H1 (cell line): Measurements from ENCODE around the gene KATNAL2. TPM values are rescaled to one million over a fixed set of nuclear protein-coding genes. Genes with fewer than 3 reads are reported as not detected.
"Not testable (repeated sequence)": the region's sequence is repeated elsewhere in the genome, so short reads cannot be mapped to it uniquely, and the experiment has no call there.

Source experiments
- CTCF ChIA-PET: fragments of 300-600 bp; sonication (Branson Sonifier 250); formaldehyde crosslinking; loops from one replicate; lab custom pipeline; 2021; ENCODE audit not compliant: partially characterized antibody; lab: Charles Lee
- POLR2A ChIA-PET: fragments of 300-600 bp; sonication (Branson Sonifier 250); formaldehyde crosslinking; loops from one replicate; lab custom pipeline; 2021; ENCODE audit warnings: inconsistent platforms; ENCODE audit not compliant: partially characterized antibody; lab: Charles Lee
- DNase-seq, 2 experiments: peaks; one replicate each; pipeline versions ENCODE4 v3.0.0 to v3.0.0-alpha.2; 2010 to 2022; ENCODE audit warnings: low spot score in 2 of 2, low read depth in 1 of 2, mixed read lengths in 1 of 2
- FAIRE-seq: peaks from 2 replicates; lab custom pipeline; 2011; peaks lifted over from hg19 to GRCh38; lab: Jason Lieb, UNC
- H2AFZ ChIP-seq: 2 replicates; pipeline ENCODE4 v1.8.1; 2012; ENCODE audit warnings: low read length, inconsistent platforms
- H2AK5ac ChIP-seq: 2 replicates; pipeline ENCODE4 v1.6.1; 2013; ENCODE audit warnings: low read depth, low read length
- H2BK120ac ChIP-seq: replicated peaks from 2 replicates; pipeline ENCODE3; 2013; ENCODE audit warnings: low read depth, low read length, inconsistent platforms
- H2BK12ac ChIP-seq: 2 replicates; pipeline ENCODE4 v1.6.1; 2013; ENCODE audit warnings: low read depth, low read length
- H2BK15ac ChIP-seq: 2 replicates; pipeline ENCODE4 v1.6.1; 2013; ENCODE audit warnings: low read length
- H2BK20ac ChIP-seq: 2 replicates; pipeline ENCODE4 v1.6.1; 2013; ENCODE audit warnings: low read length
- H2BK5ac ChIP-seq: 2 replicates; pipeline ENCODE4 v1.6.1; 2013; ENCODE audit warnings: low read depth, low read length
- H3K14ac ChIP-seq: 2 replicates; pipeline ENCODE4 v1.6.1; 2013; ENCODE audit warnings: inconsistent platforms; ENCODE audit not compliant: insufficient read length
- H3K18ac ChIP-seq: 2 replicates; pipeline ENCODE4 v1.6.1; 2013; ENCODE audit warnings: low read length; ENCODE audit errors: extremely low read depth
- H3K23ac ChIP-seq: 2 replicates; pipeline ENCODE4 v1.6.1; 2013; ENCODE audit warnings: inconsistent platforms; ENCODE audit not compliant: insufficient read length
- H3K23me2 ChIP-seq: 2 replicates; pipeline ENCODE4 v1.6.1; 2013; ENCODE audit warnings: low read depth, low read length
- H3K27ac ChIP-seq: 2 replicates; pipeline ENCODE4 v1.6.1; 2011; ENCODE audit warnings: low read depth, low read length, inconsistent platforms
- H3K27me3 ChIP-seq, 4 experiments: replicated peaks in 1 of 4; 1 replicate in 1 of 4; 2 replicates in 3 of 4; pipeline versions ENCODE4 v1.6.1 to v1.8.1; 2011 to 2013; ENCODE audit warnings: low read length in 3 of 4, mild to moderate bottlenecking in 3 of 4, inconsistent platforms in 2 of 4, mixed read lengths in 2 of 4, moderate library complexity in 1 of 4; ENCODE audit not compliant: control insufficient read depth in 3 of 4, insufficient read depth in 3 of 4; ENCODE audit errors: extremely low read depth in 1 of 4
- H3K36me3 ChIP-seq, 4 experiments: 2 replicates each; pipeline versions ENCODE4 v1.6.1 to v1.8.1; 2011 to 2013; ENCODE audit warnings: mild to moderate bottlenecking in 4 of 4, low read length in 3 of 4, moderate library complexity in 2 of 4, control low read depth in 1 of 4, inconsistent platforms in 1 of 4; ENCODE audit not compliant: insufficient read depth in 4 of 4, control insufficient read depth in 2 of 4
- H3K4ac ChIP-seq: replicated peaks from 2 replicates; pipeline ENCODE3; 2013; ENCODE audit warnings: low read length, low read depth, mixed read lengths, inconsistent platforms; ENCODE audit not compliant: insufficient read length
- H3K4me1 ChIP-seq, 4 experiments: replicated peaks in 1 of 4; 1 replicate in 1 of 4; 2 replicates in 3 of 4; pipeline versions ENCODE4 v1.6.1 to v1.8.1; 2011 to 2013; ENCODE audit warnings: low read length in 3 of 4, inconsistent platforms in 2 of 4, mixed read lengths in 1 of 4; ENCODE audit not compliant: insufficient read depth in 4 of 4, control insufficient read depth in 3 of 4
- H3K4me2 ChIP-seq, 2 experiments: 2 replicates each; pipeline versions ENCODE4 v1.6.1 to v1.8.1; 2011 to 2013; ENCODE audit warnings: low read depth in 2 of 2, low read length in 2 of 2, control low read depth in 1 of 2, inconsistent platforms in 1 of 2, mild to moderate bottlenecking in 1 of 2; ENCODE audit not compliant: insufficient read depth in 1 of 2
- H3K4me3 ChIP-seq, 4 experiments: fragments of 200-600, 300-600 bp in 1 of 4; sonication (generic), shearing (Covaris generic), sonication (Bioruptor Twin) in 1 of 4; 2 replicates each; pipeline versions ENCODE4 v1.5.1 to v1.8.1; 2011 to 2016; ENCODE audit warnings: low read length in 4 of 4, low read depth in 3 of 4, control low read depth in 2 of 4, inconsistent platforms in 2 of 4, mild to moderate bottlenecking in 2 of 4, mixed read lengths in 1 of 4, moderate library complexity in 1 of 4; ENCODE audit not compliant: insufficient read depth in 2 of 4; ENCODE audit errors: extremely low read depth in 1 of 4
- H3K56ac ChIP-seq: replicated peaks from 2 replicates; pipeline ENCODE3; 2013; ENCODE audit warnings: low read depth, mild to moderate bottlenecking, mixed read lengths, low read length, inconsistent platforms; ENCODE audit not compliant: insufficient read length
- H3K79me1 ChIP-seq: 2 replicates; pipeline ENCODE4 v1.6.1; 2013; ENCODE audit warnings: low read depth, low read length, control low read depth
- H3K79me2 ChIP-seq, 2 experiments: 2 replicates each; pipeline versions ENCODE4 v1.6.1 to v1.8.1; 2012 to 2013; ENCODE audit warnings: low read length in 2 of 2, mild to moderate bottlenecking in 2 of 2, inconsistent platforms in 1 of 2; ENCODE audit not compliant: insufficient read depth in 2 of 2, control insufficient read depth in 1 of 2
- H3K9ac ChIP-seq, 4 experiments: replicated peaks in 1 of 4; 1 replicate in 1 of 4; 2 replicates in 3 of 4; pipeline versions ENCODE4 v1.6.1 to v1.8.1; 2011 to 2013; ENCODE audit warnings: low read depth in 3 of 4, low read length in 3 of 4, control low read depth in 2 of 4, mild to moderate bottlenecking in 2 of 4, moderate library complexity in 2 of 4, inconsistent platforms in 1 of 4; ENCODE audit errors: extremely low read depth in 1 of 4
- H3K9me3 ChIP-seq, 2 experiments: 2 replicates each; pipeline versions ENCODE4 v1.6.1 to v1.8.1; 2012 to 2013; ENCODE audit warnings: mild to moderate bottlenecking in 2 of 2, moderate library complexity in 2 of 2, control low read depth in 1 of 2, inconsistent platforms in 1 of 2, low read depth in 1 of 2, low read length in 1 of 2, mixed read lengths in 1 of 2; ENCODE audit not compliant: insufficient read depth in 2 of 2
- H4K20me1 ChIP-seq, 2 experiments: replicated peaks in 1 of 2; 2 replicates each; pipeline versions ENCODE3 to v1.8.1; 2011 to 2013; ENCODE audit warnings: inconsistent platforms in 2 of 2, low read length in 2 of 2, mild to moderate bottlenecking in 1 of 2; ENCODE audit not compliant: insufficient read depth in 2 of 2, control insufficient read depth in 1 of 2
- H4K5ac ChIP-seq: 2 replicates; pipeline ENCODE4 v1.6.1; 2013; ENCODE audit warnings: low read length, low read depth, mixed read lengths, inconsistent platforms; ENCODE audit not compliant: insufficient read length
- H4K8ac ChIP-seq: 2 replicates; pipeline ENCODE4 v1.8.0; 2013; ENCODE audit warnings: mild to moderate bottlenecking, moderate library complexity, low read length, inconsistent platforms; ENCODE audit not compliant: insufficient read depth; ENCODE audit errors: extremely low read depth
- H4K91ac ChIP-seq: replicated peaks from 2 replicates; pipeline ENCODE3; 2013; ENCODE audit warnings: low read length, mixed read lengths, inconsistent platforms; ENCODE audit not compliant: insufficient read length
- WGBS, 2 experiments: shearing (Covaris generic) in 1 of 2; methylation state at CpG; one replicate each; pipeline versions ENCODE4 v1.1.6 to v1.1.7; 2013 to 2015; ENCODE audit warnings: low lambda C conversion rate in 2 of 2, mixed read lengths in 2 of 2, inconsistent platforms in 1 of 2, low coverage in 1 of 2, missing lambda C conversion rate in 1 of 2; ENCODE audit not compliant: insufficient replicate concordance in 2 of 2, insufficient coverage in 1 of 2, insufficient read length in 1 of 2; ENCODE audit errors: extremely low coverage in 1 of 2, missing lambda C conversion rate in 1 of 2; 5-methylcytosine and 5-hydroxymethylcytosine counted together
- polyA plus RNA-seq, 7 experiments: library from polyadenylated mRNA; depleted of rRNA in 3 of 7; stranded (reverse) in 5 of 7; unstranded in 2 of 7; fragments of >200 nt in 5 of 7; fragments of 200-250 nt in 2 of 7; gene quantifications; 1 replicate in 5 of 7; 2 replicates in 1 of 7; 4 replicates in 1 of 7; pipeline versions ENCODE4 v1.2.1 to v1.2.3, GENCODE V29; 2011 to 2013; ENCODE audit warnings: missing spikeins in 2 of 7, mixed read lengths in 2 of 7
- total RNA-seq: library from RNA; stranded (reverse); fragmentation: NEBNext Ultra II Directional; extraction: Animal tissue kit (Norgen Biotek cat#: 25700); gene quantifications from 2 replicates; pipeline ENCODE4 v1.2.1, GENCODE V29; 2021

KATNAL2 gene
- total and polyA plus RNA-seq, 2 of the 8 experiments (the other 6 are each of a cell fraction or from before 2014, with no cell fraction given): 10.0 to 15.2 TPM

GRCh38 chr18:47023769-47024465, 106.5 kb downstream of the KATNAL2 start:
- H3K4me1 ChIP-seq, H2BK12ac ChIP-seq, H3K27me3 ChIP-seq, H2BK5ac ChIP-seq, H3K9me3 ChIP-seq, H4K20me1 ChIP-seq, H2BK20ac ChIP-seq, H3K23me2 ChIP-seq, DNase-seq, H3K23ac ChIP-seq, FAIRE-seq, H2AFZ ChIP-seq, CTCF ChIA-PET, H2AK5ac ChIP-seq, POLR2A ChIA-PET, H2BK120ac ChIP-seq, H4K91ac ChIP-seq, H3K79me2 ChIP-seq, H3K79me1 ChIP-seq, H2BK15ac ChIP-seq, H3K36me3 ChIP-seq, H3K4ac ChIP-seq, H4K8ac ChIP-seq, H3K9ac ChIP-seq, H3K14ac ChIP-seq, H3K27ac ChIP-seq, H3K56ac ChIP-seq, H3K18ac ChIP-seq, H4K5ac ChIP-seq, H3K4me2 ChIP-seq, H3K4me3 ChIP-seq: not testable (repeated sequence)
- WGBS, 2 experiments: no CpG with 5 or more reads among the region's 55 CpGs
